ENCODE measurements around the gene ATP5PB.
A peak's percentile ranks its signal among the peaks of the same experiment; 100 is the strongest.

The ATP5PB gene, protein sequence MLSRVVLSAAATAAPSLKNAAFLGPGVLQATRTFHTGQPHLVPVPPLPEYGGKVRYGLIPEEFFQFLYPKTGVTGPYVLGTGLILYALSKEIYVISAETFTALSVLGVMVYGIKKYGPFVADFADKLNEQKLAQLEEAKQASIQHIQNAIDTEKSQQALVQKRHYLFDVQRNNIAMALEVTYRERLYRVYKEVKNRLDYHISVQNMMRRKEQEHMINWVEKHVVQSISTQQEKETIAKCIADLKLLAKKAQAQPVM

DNA sequence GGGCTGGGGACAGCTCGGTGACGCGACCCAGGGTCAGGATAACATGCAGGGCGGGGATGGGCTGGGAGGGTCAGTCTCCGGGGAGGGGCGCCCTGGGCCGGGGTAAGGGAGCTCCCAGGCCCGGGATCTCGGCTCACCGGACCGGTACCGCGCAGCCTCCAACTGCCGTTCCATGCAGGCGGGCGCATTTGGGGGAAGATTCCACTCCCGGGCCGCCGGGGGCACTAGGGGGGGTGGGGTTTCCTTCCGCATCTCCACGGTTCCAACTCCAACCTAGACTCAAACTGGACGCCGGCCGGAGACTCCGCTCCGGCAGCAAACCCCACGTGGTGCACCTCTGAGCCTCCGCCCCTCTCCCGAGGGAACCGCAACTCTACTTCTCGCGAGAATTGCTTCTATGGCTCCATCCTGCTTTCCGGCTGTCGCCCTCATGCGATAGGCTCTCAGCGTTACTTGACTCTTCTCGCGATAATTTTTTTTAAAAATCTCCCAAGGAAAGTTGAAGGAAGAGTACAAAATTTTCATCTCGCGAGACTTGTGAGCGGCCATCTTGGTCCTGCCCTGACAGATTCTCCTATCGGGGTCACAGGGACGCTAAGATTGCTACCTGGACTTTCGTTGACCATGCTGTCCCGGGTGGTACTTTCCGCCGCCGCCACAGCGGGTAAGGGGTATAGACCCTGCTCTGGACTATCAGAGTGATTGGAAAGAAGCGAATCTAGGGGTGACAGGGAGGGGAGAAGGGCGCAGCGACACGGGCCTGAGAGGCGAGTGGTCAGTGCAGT is at the start of gene ATP5PB, which contains the start of gene WDR77:
Gene ATP5PB, plus strand, starts transcription at position 547 of the 785 bp plus-strand sequence. Its CDS starts 78 bp downstream, at position 625.
Gene WDR77, minus strand, starts transcription at position 339 of the 785 bp plus-strand sequence. Its CDS starts 87 bp downstream, at position 252.
- DNase-seq, result peak; percentile 98 to 100 (median 100)

- peak; percentile 65 to 82 (median 78) for DNase-seq
These were observed 49.3 kb upstream of the ATP5PB start for GRCh38 chr1:111399792-111400610.

GRCh38 chr1:111402083-111402482 is 47.2 kb upstream of the ATP5PB start:
- no peak for DNase-seq

DNA sequence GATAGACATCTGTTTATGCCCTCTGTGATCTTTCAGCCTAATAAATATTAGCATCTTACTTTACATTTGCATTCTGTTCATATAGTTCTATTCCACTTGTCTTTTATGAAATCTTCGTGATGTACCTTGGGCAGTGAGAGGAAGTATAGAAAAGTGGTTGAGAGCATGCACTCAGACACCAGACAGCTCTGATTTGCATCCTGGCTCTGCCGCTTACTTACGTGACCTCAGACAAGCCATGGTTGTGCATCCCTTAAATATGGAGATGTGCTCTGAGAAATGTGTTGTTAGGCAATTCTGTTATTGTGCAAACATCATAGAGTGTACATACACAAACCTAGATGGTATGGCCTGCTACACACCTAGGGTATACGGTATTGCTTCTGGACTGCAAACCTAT is 44.7 kb upstream of the ATP5PB start:
- DNase-seq, result no peak

DNA sequence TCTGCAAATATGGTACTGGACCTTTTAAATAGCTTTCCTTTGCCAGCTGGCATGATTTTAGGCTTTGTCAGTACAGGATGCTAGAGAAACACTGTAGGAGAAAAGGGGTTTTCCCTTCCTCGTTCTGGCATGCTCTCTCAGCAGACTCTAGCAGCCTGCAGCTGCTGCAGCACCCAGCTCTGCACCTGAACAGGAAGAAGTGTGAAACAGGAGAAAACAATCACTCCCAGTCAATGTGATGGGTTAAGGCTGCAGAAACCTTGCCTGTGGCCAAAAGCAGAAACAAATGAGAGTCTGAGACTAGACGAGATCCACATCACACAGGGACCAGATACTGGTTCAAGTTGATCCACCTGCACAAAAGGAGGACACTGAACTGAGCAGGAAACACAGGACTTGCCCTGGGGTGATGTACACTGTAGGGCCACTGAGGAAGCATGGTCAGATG is 42.9 kb upstream of the ATP5PB start:
- peak in 1 of 3 donors; percentile 10 for DNase-seq

GRCh38 chr1:111407301-111407700 is 42.0 kb upstream of the ATP5PB start:
- no peak for DNase-seq

DNA sequence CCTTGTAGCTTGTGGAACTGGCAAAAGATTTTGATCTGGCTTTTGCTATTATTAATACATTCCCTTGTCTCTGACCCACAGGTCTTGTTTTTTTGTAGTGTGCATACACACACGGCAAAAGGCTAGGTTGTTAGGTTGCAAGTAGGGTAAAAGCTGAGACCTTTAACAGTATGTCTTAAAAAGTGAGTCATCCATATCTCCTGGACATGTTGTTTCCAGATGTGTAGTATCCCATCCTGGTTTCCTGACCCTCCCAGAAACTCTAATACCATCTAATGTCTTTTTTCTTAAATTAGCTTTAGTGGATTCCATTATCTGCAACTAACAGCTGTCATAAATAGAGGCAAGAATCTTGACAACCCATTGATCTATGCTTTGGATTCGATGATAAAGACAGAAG is 36.4 kb upstream of the ATP5PB start:
- no peak for DNase-seq

GRCh38 chr1:111414756-111415155 is 34.5 kb upstream of the ATP5PB start:
- no peak for DNase-seq

- no peak for DNase-seq
These were observed 33.8 kb upstream of the ATP5PB start for GRCh38 chr1:111415461-111415860.

GRCh38 chr1:111417755-111418154 is 31.5 kb upstream of the ATP5PB start:
- DNase-seq, result no peak

DNA sequence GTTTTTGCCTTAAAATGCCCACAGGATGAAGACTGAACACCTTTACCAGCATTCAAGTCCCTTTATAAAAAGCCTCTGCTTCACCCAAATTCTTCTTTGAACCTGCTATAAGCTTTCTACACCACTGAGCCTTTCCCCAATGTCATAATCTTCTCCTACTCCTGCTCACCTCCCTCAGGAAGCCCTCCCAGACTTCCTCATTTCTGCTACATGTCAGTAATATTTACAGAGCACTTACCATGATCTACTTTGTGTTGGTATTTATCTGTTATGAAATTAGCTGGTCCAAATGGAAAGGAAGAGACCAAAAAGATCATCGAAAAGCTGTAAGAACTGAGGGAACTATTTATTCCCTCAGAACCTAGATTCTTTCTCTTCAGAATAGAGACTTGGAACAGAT is 30.2 kb upstream of the ATP5PB start:
- DNase-seq, result no peak

- DNase-seq, result no peak
These were observed 28.9 kb upstream of the ATP5PB start for GRCh38 chr1:111420377-111420776.

- DNase-seq, result no peak
These were observed 26.5 kb upstream of the ATP5PB start for GRCh38 chr1:111422546-111423391.

- DNase-seq, result no peak
These were observed 25.0 kb upstream of the ATP5PB start for GRCh38 chr1:111424281-111424680.

GRCh38 chr1:111436726-111437125 is 12.5 kb upstream of the ATP5PB start:
- DNase-seq, result no peak

DNA sequence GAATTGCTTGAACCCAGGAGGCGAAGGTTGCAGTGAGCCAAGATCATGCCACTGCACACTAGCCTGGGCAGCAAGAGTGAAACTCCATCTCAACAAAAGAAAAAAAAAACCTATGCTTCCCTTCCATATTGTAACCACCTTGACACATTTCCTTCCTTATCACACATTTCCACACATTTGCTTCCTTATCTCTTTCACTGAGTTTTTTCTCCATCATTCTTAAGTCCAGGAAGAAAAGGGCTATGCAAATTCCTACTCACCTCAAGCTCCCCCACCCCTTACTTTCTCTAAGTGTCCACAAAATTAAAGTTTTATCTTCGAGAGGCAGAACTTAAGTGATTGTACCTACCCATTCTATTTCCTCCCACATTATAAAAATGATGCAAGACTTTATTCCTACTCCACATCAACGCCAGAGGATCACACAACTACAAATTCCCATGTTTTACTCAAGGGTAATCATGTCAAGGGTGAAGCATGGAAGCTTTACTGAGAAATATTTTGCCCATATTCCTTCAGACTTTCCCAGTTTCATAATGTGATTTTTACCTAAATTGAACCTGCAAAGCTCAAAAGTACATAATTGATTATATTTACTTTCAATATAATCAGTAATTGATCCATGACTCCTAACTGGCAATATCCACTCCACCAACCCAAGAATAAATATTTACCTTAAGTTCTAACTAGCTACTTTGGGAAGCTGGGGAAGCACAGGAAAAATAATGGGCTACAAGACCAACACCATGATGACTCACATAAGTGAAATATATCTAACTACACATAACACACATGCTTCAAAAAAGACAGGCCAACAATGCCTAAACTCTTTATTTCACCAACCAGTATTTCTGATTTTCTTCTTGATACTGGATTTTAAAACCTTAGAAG is 9.6 kb upstream of the ATP5PB start:
- DNase-seq, result no peak

GRCh38 chr1:111441573-111442192 is 7.6 kb upstream of the ATP5PB start:
- peak in 2 of 3 donors; percentile 23 to 43 for DNase-seq

DNA sequence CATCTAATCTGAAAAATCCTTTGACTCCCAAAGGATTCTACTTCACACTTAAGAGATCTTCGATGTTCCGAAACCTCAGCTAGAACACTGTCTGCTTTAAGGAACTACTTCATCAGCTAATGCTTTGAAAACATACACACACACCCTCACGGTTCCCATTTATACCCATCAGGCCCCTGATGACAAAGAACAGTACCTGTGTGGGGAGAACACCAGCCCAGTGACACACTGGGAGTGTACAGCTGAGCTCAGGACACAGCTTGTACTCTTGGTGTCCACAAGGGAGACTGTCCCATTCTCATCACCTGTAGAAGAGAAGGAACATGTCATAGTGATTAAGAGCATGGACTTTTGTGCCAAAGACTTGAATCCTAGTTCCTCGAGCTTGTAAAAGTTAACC is 6.8 kb upstream of the ATP5PB start:
- DNase-seq, result no peak

DNA sequence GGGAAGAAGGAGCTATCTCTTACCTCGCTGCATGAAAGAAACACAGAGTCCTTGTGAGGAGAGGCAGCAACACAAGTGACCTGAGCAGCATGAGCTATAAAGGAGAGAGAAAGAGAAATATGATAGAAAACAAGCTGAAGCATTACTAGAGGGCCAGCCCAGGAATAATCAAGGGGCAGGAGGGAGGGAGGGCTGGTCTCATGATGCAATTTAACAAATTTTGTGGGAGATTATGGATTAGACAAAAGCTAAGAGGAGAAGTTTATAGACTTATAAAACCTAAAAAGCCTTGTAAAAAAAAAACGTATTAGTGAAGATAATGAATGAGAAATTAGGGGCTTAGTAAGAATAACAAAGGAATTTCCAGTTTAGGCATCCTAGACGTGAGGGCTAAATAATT is 5.2 kb upstream of the ATP5PB start:
- DNase-seq, result no peak

GRCh38 chr1:111446546-111446945 is 2.7 kb upstream of the ATP5PB start:
- no peak for DNase-seq
